Measurements from ENCODE around the gene MROH8.
A peak's percentile ranks its signal among the peaks of the same experiment; 100 is the strongest.
"Not testable (repeated sequence)": the region's sequence is repeated elsewhere in the genome, so short reads cannot be mapped to it uniquely, and the experiment has no call there.

Gene MROH8

GRCh38 chr20:37154684-37155298, 24.6 kb downstream of the MROH8 start:
- no peak for DNase-seq (ENCODE audit: low spot score)

DNA sequence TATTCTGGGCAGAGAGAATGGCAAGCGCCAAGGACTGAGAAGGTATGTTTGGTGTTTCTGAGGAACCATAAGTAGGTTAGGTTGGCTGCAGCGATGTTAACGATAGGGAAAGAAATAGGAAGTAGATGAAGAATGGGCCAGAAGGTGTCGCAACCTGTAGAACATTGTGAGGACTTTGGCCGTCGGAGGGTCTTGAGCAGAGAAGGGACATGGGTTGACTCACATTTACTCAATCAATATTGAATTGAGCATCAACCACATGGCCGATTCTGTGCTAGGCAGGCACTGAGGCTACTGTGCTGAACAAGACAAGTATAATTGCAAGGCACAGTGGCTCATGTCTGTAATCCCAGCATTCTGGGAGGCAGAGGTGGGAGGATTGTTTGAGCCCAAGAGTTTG, 27.1 kb downstream of the MROH8 start:
- no peak for DNase-seq (ENCODE audit: low spot score)

GRCh38 chr20:37151529-37151928, 27.8 kb downstream of the MROH8 start:
- no peak for DNase-seq (ENCODE audit: low spot score)

- DNase-seq (ENCODE audit: low spot score): not testable (repeated sequence)
These were observed 28.5 kb downstream of the MROH8 start for GRCh38 chr20:37150864-37151263.

- DNase-seq (ENCODE audit: low spot score): no peak
These were observed 32.1 kb downstream of the MROH8 start for GRCh38 chr20:37147250-37147649.

DNA sequence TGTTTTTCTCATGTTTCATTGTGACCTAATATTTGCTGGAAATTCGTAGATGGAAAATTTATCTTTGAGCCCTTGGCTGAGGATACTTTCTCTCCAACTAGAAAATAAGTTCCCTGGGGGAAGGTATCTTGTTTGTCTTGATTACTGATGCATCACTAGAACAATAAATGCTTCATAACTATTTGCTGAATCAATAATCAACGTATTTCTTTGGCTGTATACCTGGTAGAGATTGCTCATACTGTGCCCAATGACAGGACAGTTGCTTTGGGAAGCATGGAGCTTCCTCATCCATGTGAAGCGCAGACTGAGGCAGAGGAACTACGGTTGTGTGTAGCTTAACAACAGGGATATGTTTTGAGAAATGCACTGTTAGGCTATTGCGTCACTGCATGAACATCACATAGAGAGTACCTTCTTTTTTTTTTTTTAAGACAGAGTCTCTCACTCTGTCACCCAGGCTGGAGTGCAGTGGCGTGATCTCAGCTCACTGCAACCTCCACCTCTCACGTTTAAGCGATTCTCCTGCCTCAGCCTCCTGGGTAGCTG, 34.4 kb downstream of the MROH8 start:
- no peak for DNase-seq (ENCODE audit: low spot score)

GRCh38 chr20:37142708-37143107, 36.6 kb downstream of the MROH8 start:
- no peak for DNase-seq (ENCODE audit: low spot score)

DNA sequence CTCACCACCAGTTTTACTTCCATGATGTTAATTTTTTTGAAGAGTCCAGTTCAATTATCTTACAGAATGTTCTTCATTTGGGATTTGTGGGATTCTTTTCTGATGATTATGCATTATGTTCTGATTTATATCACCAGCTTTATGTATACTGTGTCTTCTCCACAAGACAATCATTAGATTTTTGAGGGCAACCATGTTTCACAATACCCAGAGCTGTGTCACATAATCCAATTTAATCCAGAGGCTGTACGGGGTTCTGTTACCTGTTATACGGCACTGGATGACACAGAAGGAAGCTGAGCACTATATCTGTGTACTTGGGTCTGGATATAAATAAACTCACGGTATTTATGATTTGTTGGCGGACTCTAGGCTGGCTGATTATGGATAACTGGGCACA, 41.8 kb downstream of the MROH8 start:
- DNase-seq (ENCODE audit: low spot score): no peak

- DNase-seq (ENCODE audit: low spot score): no peak
These were observed 45.4 kb downstream of the MROH8 start for GRCh38 chr20:37133952-37134351.

DNA sequence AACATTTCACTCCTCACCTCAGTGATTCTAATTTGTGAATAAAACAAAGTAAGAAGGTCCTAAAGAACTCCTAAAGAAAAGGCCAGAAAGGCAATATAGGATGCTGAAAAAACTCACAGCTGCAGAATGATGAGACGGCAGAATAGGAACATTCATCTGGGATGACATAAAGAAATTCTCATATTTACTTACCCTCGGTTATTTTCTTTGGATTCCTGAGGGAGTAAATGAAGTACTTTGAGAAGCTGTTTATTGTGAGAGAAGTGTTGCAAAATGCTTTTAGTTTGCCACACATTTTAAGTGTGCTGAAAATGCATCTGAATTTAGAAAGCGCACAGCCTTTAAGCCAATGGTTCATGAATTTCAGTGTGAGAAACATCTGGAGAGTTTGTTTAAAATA, 47.9 kb downstream of the MROH8 start:
- no peak for DNase-seq (ENCODE audit: low spot score)

GRCh38 chr20:37128803-37129202, 50.5 kb downstream of the MROH8 start:
- no peak for DNase-seq (ENCODE audit: low spot score)

- DNase-seq (ENCODE audit: low spot score): not testable (repeated sequence)
These were observed 53.1 kb downstream of the MROH8 start for GRCh38 chr20:37126290-37126689.

GRCh38 chr20:37123441-37123840, 55.9 kb downstream of the MROH8 start:
- no peak for DNase-seq (ENCODE audit: low spot score)

GRCh38 chr20:37120497-37120896, 58.9 kb downstream of the MROH8 start:
- DNase-seq (ENCODE audit: low spot score): no peak

GRCh38 chr20:37119356-37120036, 59.9 kb downstream of the MROH8 start:
- no peak for DNase-seq (ENCODE audit: low spot score)

GRCh38 chr20:37114012-37114411, 65.3 kb downstream of the MROH8 start:
- no peak for DNase-seq (ENCODE audit: low spot score)

DNA sequence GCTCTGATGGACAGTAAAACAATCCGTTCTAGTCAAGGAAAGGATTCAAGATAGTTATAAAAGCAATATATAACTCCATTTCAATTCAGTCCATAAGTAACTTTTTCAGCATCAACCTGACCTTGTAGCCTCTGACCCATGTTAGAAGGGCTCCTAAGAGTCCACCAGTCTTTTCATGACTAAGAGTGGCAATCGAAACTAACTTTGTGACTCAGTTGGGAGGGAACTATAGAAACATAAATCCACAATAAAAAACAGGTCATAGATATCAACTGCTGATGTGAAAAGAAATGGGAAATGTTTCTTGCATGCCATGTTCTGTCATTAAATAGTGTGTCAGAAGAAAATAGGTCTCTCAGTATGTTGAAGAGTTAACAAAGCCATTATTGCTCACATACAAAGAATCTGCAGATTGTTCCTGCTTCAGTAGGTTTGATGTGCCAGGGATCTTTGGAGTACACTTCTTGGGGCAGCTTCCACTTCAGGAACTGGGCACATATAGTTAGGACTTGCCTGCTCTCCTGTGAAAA, 67.4 kb downstream of the MROH8 start:
- no peak for DNase-seq (ENCODE audit: low spot score)

GRCh38 chr20:37108676-37109075, 70.7 kb downstream of the MROH8 start:
- DNase-seq (ENCODE audit: low spot score): no peak

DNA sequence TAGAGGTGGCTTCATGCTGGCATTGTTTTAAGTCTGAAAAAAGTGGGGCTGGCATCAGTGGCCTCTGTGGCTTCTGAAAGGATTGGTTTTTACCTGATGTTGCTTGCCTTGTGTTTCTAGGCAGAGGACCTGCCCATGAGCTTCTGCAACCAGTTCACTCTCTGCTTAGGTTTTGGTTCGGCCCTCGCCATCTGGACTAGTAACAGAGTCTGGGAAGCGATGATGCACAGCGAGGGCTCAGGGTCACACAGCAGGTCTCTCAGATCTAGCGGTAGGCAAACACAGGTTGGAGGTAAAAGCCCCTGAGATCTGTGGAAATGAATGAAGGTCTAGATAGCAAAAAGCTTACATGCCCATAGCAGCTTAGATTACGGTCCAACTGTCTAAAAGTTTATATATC, 76.8 kb downstream of the MROH8 start:
- DNase-seq (ENCODE audit: low spot score): no peak

DNA sequence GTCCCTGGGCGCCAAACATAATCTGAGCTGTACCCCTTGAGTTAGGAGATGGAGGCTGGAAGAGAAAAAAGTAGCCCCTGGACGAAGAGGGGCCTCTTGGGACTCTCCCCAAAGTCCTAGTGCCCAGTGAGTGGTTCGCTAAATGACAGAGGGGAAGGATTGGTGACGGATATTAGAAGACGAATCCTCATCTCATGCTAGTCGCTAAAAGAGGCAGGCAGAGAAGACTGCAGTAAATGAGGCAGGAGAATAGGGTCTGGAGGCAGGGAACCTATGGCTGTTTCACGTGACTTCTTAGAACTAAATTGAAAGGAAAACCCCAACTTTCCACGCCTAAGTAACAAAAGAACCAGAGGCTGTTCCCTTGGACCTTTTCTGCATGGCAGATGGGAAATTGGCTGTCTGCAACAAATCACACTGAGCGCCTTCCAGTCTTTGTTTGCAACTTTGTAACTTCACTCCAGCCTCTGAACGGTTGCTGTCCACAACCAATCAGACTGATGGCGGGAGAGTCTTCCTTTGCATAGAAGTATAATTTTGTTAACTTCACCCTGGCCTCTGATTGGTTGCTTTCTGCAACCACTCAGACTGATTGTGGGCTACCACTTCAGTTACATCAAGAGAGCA, 82.8 kb downstream of the MROH8 start:
- no peak for DNase-seq (ENCODE audit: low spot score)

DNA sequence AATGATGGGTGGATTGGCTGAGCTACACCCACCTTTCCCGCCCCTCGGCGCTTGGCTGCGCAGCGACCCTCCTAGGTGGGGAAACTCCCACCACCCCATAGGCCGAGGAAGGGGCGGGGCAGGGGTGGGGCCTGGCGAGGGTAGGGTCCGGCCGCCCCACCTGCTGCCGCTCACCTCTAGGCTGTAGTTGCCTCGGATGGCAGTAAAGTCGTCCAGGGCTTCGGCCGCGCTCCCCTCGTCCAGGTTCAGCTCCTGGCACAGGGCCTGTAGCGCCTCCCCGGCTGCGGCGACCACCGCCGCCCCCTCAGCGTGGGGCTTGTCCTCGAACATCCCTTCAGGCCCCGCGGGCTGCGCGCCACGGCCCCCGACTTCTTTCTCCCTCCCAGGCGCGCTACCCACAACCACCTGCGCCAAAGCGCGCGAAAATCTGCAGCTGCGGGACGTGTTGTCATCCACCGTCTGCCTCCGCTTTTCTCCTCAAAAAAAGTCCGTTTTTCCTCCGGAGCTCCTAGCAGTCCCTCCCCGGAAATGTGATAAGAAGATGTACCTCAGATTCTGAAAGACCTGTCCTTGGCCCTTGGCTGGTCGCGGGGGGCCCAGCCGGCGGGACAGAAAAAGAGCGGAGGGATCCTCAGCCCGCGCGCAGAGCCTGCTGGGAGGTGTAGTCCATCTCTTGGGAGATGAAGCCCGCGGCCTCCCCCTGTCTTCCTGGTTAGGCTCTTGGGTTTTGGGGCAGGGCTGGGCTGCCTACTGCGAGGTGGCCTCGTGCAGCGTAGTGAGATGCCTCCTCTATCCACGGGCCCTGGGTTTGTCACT, 83.5 kb downstream of the MROH8 start, which contains the start of gene RBL1:
Gene RBL1 (minus strand): TSS at position 399 of the 816 bp plus-strand sequence. CDS start 69 bp downstream, at position 330.
- peak; percentile 74 for DNase-seq (ENCODE audit: low spot score)

DNA sequence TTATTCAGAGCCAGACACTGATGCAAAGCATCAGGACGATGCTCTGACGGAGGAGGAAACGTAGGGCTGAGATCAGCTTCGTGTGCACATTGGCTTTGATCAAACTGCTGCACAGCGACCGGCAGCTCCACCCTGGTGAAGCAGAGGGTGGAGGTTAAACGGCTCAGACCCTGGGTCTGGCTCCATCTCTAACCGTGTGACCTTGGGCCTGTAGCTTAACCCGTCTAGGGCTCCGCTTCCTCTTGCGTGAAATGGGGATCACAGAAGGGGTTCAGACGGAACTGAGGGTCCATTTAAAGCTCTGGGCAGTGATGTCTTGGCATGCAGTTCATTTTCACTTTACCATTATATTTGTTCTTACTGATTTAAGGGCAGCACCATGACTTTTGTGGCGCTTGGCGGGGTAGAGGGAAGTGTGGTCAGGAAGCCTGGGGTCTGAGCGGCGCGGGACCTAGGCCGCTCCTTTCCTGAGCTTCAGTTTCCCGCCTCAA, 84.2 kb downstream of the MROH8 start:
- no peak for DNase-seq (ENCODE audit: low spot score)
